ENCODE data around the gene PLXNA3. TPM values are rescaled to one million over a fixed set of nuclear protein-coding genes. Genes with fewer than 3 reads are reported as not detected.
"Not testable (repeated sequence)": the region's sequence is repeated elsewhere in the genome, so short reads cannot be mapped to it uniquely, and the experiment has no call there.

PLXNA3 gene
- total RNA-seq, 1 donor from 2014 or later, result 3.0 TPM

- not testable (repeated sequence) for DNase-seq (ENCODE audit: low read depth in 2 of 2)
Measured at GRCh38 chrX:154501423-154501822, 43.3 kb downstream of the PLXNA3 start.

DNA sequence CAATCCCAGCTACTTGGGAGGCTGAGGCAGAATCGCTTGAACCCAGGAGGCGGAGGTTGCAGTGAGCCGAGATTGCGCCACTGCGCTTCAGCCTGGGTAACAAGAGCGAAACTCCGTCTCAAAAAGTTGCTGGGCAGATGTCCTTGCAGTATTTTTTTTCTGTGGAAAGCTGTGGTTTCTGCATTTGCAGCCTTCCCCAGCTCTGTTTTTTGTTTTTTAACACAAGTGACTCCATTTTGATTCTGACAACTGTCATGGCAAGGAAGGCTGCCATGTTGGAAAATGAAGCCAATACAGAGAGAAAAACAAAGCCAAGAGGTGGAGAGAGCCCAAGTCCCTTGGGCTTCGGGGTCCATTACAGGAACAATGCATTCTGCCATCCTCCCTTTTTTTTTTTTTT, 44.0 kb downstream of the PLXNA3 start:
- DNase-seq (ENCODE audit: low read depth in 2 of 2), result no peak

GRCh38 chrX:154502989-154503388, 44.9 kb downstream of the PLXNA3 start:
- no peak for DNase-seq (ENCODE audit: low read depth in 2 of 2)

GRCh38 chrX:154505734-154506133, 47.7 kb downstream of the PLXNA3 start:
- DNase-seq (ENCODE audit: low read depth in 2 of 2), result peak in 1 of 2 donors; percentile 67

DNA sequence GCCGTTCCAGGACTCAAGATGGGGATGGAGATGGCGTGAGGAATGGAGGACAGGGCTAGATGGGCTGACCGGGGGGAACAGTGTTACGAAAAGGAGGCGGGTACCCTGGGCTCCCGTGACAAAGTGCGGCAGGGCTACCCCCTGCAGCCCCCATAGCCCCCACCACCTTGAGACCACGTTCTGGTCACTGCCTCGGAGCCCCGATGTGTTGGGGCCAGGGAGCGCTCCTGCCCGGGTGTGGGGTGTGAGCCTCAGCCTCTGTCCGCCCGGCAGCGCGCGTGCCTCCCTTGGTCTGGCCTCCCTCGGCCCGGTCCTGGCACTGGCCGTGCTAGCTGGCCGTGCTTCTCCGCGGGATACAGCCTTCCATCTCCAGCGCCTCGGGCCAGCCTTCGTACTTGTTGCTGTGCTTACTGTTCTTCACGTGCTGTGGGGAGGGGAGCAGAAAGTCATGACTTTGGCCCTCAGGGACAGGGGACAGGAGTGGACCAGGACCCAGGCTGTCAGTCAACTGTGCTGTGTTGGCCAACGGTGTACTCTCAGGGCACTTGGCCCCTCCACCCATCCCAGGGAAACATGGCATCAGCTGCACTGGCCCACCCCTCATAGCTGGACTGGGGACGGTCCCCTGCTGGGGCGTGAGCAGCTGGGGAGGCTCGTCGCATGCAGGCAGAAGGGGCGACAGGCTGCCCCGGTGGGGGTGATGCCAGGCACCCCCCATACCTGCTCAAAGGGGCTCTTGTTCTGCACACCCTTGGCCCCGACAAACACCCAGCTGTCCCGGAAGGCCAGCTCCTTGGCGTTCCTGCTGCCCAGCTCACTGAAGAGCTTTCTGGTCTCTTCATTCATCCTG, 48.6 kb downstream of the PLXNA3 start:
- DNase-seq (ENCODE audit: low read depth in 2 of 2), result no peak

DNA sequence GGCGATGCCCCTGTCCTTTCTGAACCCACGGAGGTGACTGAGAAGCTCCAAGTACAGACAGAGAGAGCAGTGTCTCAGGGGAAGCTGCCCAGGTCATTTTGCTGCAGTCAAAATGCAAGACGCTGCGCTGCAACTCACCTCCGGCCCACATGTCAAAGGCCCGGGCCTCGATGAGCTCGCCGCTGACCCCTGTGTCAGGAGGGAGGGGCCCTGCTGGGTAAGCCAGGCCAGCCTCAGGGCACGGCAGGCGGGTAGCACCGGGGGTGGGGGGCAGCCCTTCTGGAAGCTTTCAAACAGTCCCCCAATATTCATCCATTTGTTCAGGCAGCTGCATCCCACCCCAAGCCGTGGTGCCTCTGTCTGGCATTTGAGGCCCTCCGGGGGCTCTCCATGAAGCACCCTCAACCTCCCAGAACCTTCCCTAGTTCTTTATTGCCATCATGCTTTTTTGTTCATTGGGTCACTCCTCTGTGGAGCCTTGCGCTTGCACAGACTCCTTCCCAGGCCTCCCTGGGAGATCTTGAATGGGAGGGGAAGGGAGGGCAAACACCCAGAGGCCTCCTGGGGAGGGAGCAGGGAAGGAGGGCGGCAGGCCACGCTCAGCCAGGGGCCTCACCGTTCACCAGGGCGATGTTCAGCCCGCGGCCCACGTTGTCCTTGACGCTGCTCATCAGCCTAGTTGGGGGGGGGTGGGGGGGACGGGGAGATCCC, 49.7 kb downstream of the PLXNA3 start:
- no peak for DNase-seq (ENCODE audit: low read depth in 2 of 2)

GRCh38 chrX:154508384-154508745, 50.3 kb downstream of the PLXNA3 start:
- DNase-seq (ENCODE audit: low read depth in 2 of 2), result no peak

DNA sequence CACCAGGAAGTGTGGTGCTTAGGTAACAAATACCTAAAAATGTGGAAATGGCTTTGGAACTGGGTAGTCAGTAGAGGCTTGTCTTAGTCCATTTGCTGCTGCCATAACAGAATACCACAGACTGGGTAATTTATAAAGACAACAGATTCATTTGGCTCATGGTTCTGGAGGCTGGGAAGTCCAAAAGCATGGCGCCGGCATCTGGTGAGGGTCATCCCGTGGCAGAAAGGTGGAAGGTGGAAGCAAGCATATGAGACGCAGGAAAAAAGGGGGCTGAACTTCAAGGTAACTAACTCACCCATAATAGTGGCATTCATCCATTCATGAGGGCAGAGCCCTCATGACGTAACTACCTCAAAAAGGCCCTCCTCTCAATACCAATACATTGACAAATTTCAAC, 51.4 kb downstream of the PLXNA3 start:
- DNase-seq (ENCODE audit: low read depth in 2 of 2), result no peak

DNA sequence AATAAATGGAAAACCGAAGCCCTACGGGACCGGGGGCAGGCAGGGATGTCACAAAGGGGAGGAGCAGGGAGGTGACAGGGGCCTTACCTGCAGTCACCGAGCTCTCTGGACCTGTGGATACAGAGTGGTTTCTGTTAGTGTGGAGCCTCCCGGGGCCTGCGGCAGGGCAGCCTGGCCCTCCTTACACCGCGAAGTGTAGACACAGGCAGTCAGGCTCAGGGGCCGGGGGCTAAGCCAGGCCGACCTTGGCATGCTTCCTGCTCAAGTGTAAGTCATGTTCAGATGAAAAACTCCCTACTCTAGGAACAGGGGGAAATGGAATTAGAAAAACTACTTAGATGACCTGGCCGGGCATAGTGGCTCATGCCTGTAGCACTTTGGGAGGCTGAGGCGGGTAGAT, 53.7 kb downstream of the PLXNA3 start:
- no peak for DNase-seq (ENCODE audit: low read depth in 2 of 2)

DNA sequence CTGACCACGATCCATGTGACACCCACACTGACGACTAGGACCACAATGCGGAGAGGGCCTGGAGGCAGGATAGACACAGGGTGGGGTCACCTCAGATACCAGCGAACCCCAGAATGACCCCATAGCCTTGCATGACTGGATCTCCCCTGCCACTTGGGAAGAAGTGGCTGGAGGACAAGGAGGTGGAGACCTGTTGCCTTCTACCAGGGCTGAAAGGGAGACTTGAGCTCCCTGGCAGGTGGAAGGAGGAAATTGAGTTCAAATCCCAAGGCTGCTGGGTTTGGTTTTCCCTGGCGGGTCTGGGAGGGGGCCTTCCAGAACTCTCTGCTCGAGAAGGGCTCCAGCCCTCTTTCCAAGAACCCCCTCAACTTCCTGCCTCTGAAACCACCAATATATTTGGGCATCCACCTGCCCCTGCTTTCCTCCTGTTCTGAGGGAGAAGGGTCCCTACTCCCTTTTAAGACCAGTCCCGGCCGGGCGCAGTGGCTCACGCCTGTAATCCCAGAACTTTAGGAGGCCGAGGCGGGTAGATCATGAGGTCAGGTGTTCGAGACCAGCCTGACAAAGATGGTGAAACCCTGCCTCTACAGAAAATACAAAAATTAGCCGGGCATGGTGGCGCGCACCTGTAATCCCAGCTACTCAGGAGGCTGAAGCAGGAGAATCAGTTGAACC, 54.9 kb downstream of the PLXNA3 start:
- DNase-seq (ENCODE audit: low read depth in 2 of 2), result no peak

- no peak for DNase-seq (ENCODE audit: low read depth in 2 of 2)
Measured at GRCh38 chrX:154513716-154514115, 55.6 kb downstream of the PLXNA3 start.

GRCh38 chrX:154515090-154515965, 57.2 kb downstream of the PLXNA3 start:
- DNase-seq (ENCODE audit: low read depth in 2 of 2), result peak in 1 of 2 donors; percentile 9

GRCh38 chrX:154515966-154516655, 58.0 kb downstream of the PLXNA3 start, which contains the start of gene FAM3A:
FAM3A (minus strand) TSS chrX:154516232; CDS start chrX:154515772, 460 bp downstream.
- peak; percentile 77 to 92 for DNase-seq (ENCODE audit: low read depth in 2 of 2)

GRCh38 chrX:154516656-154517100, 58.6 kb downstream of the PLXNA3 start:
- DNase-seq (ENCODE audit: low read depth in 2 of 2), result peak; percentile 57 to 79

DNA sequence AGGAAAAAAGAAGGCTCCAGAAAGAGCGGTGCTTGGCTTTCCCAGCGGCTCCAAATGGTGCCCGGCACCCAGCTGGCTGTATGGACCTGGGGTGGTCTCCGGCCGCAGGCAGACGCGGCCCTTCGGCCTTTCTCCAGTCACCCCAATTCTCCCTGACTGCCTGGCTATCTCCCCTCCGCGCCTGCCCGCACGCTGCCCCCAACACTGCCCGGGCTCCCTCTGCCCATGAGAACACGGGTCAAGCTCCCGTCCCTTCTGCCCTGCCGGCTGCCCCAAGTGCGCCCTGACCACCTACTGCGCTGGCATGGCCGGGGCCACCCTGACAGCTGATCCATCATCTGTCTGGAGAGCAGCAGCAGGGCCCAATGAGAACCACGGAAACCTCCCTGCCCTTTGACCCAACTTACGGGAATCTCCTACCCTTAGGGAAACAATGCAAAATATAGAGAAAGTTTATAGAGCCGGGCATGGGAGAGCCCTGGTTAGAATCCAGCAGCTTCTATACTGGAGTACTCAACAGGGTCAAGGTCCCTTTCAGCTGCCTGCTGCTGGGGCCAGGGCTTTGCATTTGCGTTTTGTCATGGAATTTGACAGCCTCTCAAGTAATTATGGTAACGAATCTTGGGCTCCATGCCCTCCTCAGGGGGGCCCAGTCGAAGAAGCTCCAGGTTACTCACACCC, 59.2 kb downstream of the PLXNA3 start:
- no peak for DNase-seq (ENCODE audit: low read depth in 2 of 2)

- no peak for DNase-seq (ENCODE audit: low read depth in 2 of 2)
Measured at GRCh38 chrX:154519389-154519788, 61.3 kb downstream of the PLXNA3 start.

- no peak for DNase-seq (ENCODE audit: low read depth in 2 of 2)
Measured at GRCh38 chrX:154525606-154526490, 67.8 kb downstream of the PLXNA3 start.

- peak in 1 of 2 donors; percentile 68 for DNase-seq (ENCODE audit: low read depth in 2 of 2)
Measured at GRCh38 chrX:154526901-154527675, 69.0 kb downstream of the PLXNA3 start.
